ENCODE results near the gene ADAM20. TPM values are rescaled to one million over a fixed set of nuclear protein-coding genes. Genes with fewer than 3 reads are reported as not detected.
A peak's percentile ranks its signal among the peaks of the same experiment; 100 is the strongest.

ADAM20 gene
- polyA plus RNA-seq, 1 donor (not counting 4 experiments of a cell fraction or from before 2014, with no cell fraction given) = 0.09 TPM

DNA sequence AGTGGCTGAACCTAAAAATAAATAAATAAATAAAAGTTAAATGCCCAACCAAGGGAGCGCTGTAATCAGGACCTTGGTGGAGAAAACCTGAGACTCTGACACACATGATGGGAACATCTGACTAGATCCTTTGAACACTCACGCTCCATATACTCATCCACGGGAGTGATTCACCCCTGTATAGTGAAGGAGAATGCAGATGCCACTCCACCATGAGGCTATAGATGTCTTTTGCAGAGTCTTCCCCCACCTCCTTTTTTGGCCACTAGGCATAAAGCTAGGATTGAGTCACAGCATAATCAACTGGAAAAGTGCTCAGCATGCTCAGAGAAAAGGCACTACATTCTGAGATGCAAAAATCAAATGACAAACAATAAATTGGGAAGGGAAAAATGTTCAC, 19.0 kb downstream of the ADAM20 start:
- H3K36me3 ChIP-seq (ENCODE audit: control insufficient read depth in 2 of 2, extremely low read depth in 1 of 2, insufficient read depth in 2 of 2, low read length in 2 of 2) = no peaks in the 10 kb centered on the region
- no peak overlapping the region for H3K4me3 ChIP-seq (ENCODE audit: control insufficient read depth in 2 of 3, extremely low read depth in 1 of 3, insufficient read depth in 2 of 3, low read depth in 1 of 3, low read length in 3 of 3)
- no peaks in the 10 kb centered on the region for H3K79me2 ChIP-seq (ENCODE audit: control insufficient read depth, insufficient read depth, low read length)
- DNase-seq (ENCODE audit: low read depth, low spot score) (no peak), FAIRE-seq (no peak)
- H3K9me1 ChIP-seq (ENCODE audit: control insufficient read depth, extremely low read depth, insufficient read depth, low read length) = no peaks in the 10 kb centered on the region
- no peaks in the 10 kb centered on the region for H3K9me3 ChIP-seq (ENCODE audit: control insufficient read depth, low read depth, low read length)
- H3K4me2 ChIP-seq (ENCODE audit: control insufficient read depth, extremely low read depth, insufficient read depth, low read depth, low read length) = no peak overlapping the region
- dilution Hi-C loops (cut with MboI; ENCODE audit: extremely low pct_ligation_motif_present, low sequenced_read_pairs) = no loop called here
- H2AFZ ChIP-seq (ENCODE audit: control insufficient read depth, low read length) = no peak overlapping the region
- no peaks in the 10 kb centered on the region for H4K20me1 ChIP-seq (ENCODE audit: control insufficient read depth, extremely low read depth, insufficient read depth, low read length)
- H3K4me1 ChIP-seq (ENCODE audit: control insufficient read depth, extremely low read depth, insufficient read depth, low read length) = no peaks in the 10 kb centered on the region
- no peak for TF ChIP-seq EZH2 (IDR thresholded peaks at IDR 0.05; ENCODE audit: low read length)
- TF ChIP-seq, protein P1, sequence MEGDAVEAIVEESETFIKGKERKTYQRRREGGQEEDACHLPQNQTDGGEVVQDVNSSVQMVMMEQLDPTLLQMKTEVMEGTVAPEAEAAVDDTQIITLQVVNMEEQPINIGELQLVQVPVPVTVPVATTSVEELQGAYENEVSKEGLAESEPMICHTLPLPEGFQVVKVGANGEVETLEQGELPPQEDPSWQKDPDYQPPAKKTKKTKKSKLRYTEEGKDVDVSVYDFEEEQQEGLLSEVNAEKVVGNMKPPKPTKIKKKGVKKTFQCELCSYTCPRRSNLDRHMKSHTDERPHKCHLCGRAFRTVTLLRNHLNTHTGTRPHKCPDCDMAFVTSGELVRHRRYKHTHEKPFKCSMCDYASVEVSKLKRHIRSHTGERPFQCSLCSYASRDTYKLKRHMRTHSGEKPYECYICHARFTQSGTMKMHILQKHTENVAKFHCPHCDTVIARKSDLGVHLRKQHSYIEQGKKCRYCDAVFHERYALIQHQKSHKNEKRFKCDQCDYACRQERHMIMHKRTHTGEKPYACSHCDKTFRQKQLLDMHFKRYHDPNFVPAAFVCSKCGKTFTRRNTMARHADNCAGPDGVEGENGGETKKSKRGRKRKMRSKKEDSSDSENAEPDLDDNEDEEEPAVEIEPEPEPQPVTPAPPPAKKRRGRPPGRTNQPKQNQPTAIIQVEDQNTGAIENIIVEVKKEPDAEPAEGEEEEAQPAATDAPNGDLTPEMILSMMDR (optimal IDR thresholded peaks at IDR 0.05 in 1 of 3, IDR thresholded peaks at IDR 0.05 in 1 of 3, conservative IDR thresholded peaks at IDR 0.05 in 1 of 3; ENCODE audit: extremely low read depth in 1 of 3, insufficient read depth in 2 of 3, low read length in 3 of 3) = peak in 2 of 3 experiments; percentile 1 to 6
- H3K27ac ChIP-seq (ENCODE audit: control insufficient read depth, insufficient read depth, low read length) = no peak overlapping the region
- no peaks in the 10 kb centered on the region for H3K27me3 ChIP-seq (ENCODE audit: control insufficient read depth, extremely low read depth, insufficient read depth, low read length)
- H3K9ac ChIP-seq (ENCODE audit: control insufficient read depth, extremely low read depth, insufficient read depth, low read length) = no peak overlapping the region

DNA sequence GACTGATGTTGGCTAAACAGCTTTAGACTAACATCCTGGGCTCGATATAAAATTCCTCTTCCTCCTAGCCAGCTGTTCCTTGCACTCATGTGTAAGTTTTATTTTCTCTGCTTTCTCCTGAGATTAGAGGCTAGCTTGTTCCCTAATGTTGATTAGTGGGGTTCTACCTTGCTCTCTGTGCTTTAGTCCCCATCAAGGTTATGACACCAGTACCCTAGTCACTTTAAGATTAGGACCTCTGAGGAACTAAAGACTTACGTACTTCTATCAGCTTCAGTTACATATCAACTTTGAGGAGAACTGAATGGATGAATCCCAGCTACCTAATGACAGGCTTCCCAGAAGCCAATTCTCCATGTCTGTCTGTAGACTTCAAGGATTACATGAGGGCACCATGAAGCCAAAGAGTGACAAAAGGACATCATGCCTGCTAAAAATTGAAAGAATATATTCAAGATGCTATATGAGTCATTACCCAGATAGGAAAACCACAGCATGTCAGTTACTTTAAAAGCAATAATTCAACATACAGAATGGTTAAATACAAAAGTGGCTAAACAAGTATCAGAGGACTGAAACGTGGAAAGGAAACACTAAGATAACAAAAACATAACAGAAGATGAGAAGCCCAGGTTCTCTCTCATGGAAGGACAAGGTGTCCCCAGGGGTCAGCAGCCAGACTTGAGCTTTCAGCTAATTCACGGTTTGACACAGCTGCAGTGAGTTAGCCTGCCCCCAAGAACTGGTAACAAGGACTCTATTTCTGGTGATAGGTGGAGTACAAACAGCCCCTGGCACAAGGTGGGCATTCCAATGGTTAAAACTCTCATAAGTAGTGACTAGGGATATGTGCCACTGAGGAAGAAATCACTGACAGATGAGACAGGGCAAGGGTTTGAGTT, 20.4 kb downstream of the ADAM20 start:
- no peaks in the 10 kb centered on the region for H3K27me3 ChIP-seq (ENCODE audit: control insufficient read depth, extremely low read depth, insufficient read depth, low read length)
- no peak overlapping the region for H2AFZ ChIP-seq (ENCODE audit: control insufficient read depth, low read length)
- no peaks in the 10 kb centered on the region for H3K4me1 ChIP-seq (ENCODE audit: control insufficient read depth, extremely low read depth, insufficient read depth, low read length)
- H3K4me3 ChIP-seq (ENCODE audit: control insufficient read depth in 2 of 3, extremely low read depth in 1 of 3, insufficient read depth in 2 of 3, low read depth in 1 of 3, low read length in 3 of 3) = no peak overlapping the region
- H3K9me3 ChIP-seq (ENCODE audit: control insufficient read depth, low read depth, low read length) = no peaks in the 10 kb centered on the region
- no peak overlapping the region for H3K4me2 ChIP-seq (ENCODE audit: control insufficient read depth, extremely low read depth, insufficient read depth, low read depth, low read length)
- dilution Hi-C loops (cut with MboI; ENCODE audit: extremely low pct_ligation_motif_present, low sequenced_read_pairs) = no loop called here
- no peaks in the 10 kb centered on the region for H3K79me2 ChIP-seq (ENCODE audit: control insufficient read depth, insufficient read depth, low read length)
- no peaks in the 10 kb centered on the region for H3K9me1 ChIP-seq (ENCODE audit: control insufficient read depth, extremely low read depth, insufficient read depth, low read length)
- TF ChIP-seq EZH2 (IDR thresholded peaks at IDR 0.05; ENCODE audit: low read length) = no peak
- TF ChIP-seq, protein P1 (optimal IDR thresholded peaks at IDR 0.05 in 1 of 3, IDR thresholded peaks at IDR 0.05 in 1 of 3, conservative IDR thresholded peaks at IDR 0.05 in 1 of 3; ENCODE audit: extremely low read depth in 1 of 3, insufficient read depth in 2 of 3, low read length in 3 of 3) = no peak
- H3K36me3 ChIP-seq (ENCODE audit: control insufficient read depth in 2 of 2, extremely low read depth in 1 of 2, insufficient read depth in 2 of 2, low read length in 2 of 2) = no peaks in the 10 kb centered on the region
- FAIRE-seq (no peak), DNase-seq (ENCODE audit: low read depth, low spot score) (no peak)
- H3K9ac ChIP-seq (ENCODE audit: control insufficient read depth, extremely low read depth, insufficient read depth, low read length) = no peak overlapping the region
- no peaks in the 10 kb centered on the region for H4K20me1 ChIP-seq (ENCODE audit: control insufficient read depth, extremely low read depth, insufficient read depth, low read length)
- no peak overlapping the region for H3K27ac ChIP-seq (ENCODE audit: control insufficient read depth, insufficient read depth, low read length)

Data from keratinocyte (primary cell).